Body of pancreas (tissue), 4 donors: ENCODE results near the gene UTS2.

Experiments
- POLR2A ChIP-seq, 3 donors: fragments of 450-650 bp; IDR thresholded peaks; one replicate each; pipeline ENCODE4 v1.6.1; 2016; ENCODE audit warnings: antibody characterized with exemption in 3 of 3, mild to moderate bottlenecking in 2 of 3
- TF ChIP-seq, protein P1 (sequence below), 7 experiments: fragments of 450-650 bp in 4 of 7; fragments of 200-600 bp in 3 of 7; sonication (generic) in 3 of 7; IDR thresholded peaks; one replicate each; pipeline ENCODE4 v1.5.1; 2016 to 2019; ENCODE audit warnings: antibody characterized with exemption in 7 of 7

DNA sequence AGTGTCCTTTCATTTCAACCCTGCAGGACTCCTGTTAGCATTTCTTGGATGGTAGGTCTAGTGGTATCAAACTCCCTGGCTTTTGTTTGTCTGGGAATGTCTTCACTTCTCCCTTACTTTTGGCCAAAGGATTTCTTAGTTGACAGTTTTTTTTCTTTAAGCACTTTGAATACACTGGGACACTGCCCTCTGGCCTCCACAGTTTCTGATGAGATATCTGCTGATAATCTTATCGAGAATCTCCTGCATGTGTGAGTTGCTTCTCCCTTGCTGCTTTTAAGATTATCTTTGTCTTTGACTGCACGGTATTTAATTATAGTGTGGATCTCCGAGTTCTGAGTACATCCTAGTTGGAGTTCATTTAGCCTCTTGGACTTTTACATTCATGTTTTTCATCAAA is 13.3 kb downstream of the UTS2 start:
- TF ChIP-seq, protein P1, sequence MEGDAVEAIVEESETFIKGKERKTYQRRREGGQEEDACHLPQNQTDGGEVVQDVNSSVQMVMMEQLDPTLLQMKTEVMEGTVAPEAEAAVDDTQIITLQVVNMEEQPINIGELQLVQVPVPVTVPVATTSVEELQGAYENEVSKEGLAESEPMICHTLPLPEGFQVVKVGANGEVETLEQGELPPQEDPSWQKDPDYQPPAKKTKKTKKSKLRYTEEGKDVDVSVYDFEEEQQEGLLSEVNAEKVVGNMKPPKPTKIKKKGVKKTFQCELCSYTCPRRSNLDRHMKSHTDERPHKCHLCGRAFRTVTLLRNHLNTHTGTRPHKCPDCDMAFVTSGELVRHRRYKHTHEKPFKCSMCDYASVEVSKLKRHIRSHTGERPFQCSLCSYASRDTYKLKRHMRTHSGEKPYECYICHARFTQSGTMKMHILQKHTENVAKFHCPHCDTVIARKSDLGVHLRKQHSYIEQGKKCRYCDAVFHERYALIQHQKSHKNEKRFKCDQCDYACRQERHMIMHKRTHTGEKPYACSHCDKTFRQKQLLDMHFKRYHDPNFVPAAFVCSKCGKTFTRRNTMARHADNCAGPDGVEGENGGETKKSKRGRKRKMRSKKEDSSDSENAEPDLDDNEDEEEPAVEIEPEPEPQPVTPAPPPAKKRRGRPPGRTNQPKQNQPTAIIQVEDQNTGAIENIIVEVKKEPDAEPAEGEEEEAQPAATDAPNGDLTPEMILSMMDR (IDR thresholded peaks at IDR 0.05) = no peak
- TF ChIP-seq POLR2A (IDR thresholded peaks at IDR 0.05) = no peak
